ENCODE results near the gene TACR2. TPM values are rescaled to one million over a fixed set of nuclear protein-coding genes. Genes with fewer than 3 reads are reported as not detected.
A peak's percentile ranks its signal among the peaks of the same experiment; 100 is the strongest.

TACR2 gene
- total RNA-seq, 8 experiments from 2014 or later = 0.38 to 1.2 (median 0.56) TPM

DNA sequence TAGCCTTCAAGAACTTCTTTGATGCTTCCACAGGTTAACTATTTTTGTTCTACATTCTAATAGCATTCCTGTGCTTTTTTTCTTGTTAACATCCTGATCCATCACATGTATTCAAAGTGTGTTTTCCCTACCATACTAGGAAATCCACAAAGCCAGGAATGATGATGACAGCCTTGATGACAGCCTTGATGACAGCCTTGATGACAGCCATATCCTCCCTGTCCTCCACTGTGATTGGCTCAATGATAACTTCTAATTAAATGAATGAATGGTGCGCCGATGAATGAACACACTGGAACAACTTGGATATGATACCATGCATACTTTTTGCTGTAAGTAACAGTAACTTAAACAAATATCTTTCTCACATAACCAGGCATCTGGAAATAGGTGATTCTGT lies 8.3 kb upstream of the TACR2 start:
- WGBS, 10 experiments = 50 to 100% (median 92%) methylated on average over 2 of the region's 2 CpGs; no CpG with 5 or more reads in 3 of the 10 experiments
- Histone ChIP-seq H3K27ac (no peak overlapping the region), H3K4me3 (no peak overlapping the region), H3K4me1 (replicated peaks in 1 of 2) (no peaks in the 10 kb centered on the region)
- ATAC-seq (replicated peaks in 6 of 8) = no peak
- in situ Hi-C loops (cut with MboI; ENCODE audit: low pct_unique_long_range_greater_than_20kb in 2 of 9, low sequenced_read_pairs in 9 of 9, unreplicated experiment in 9 of 9) = loop anchor here in 3 of 9 experiments (5.0 to 25.0 kb wide), 3 partner anchors 80 to 212 kb away; partner anchors contain the start of gene FAM241B (in 1 of the 3)

GRCh38 chr10:69422676-69423075 lies 6.0 kb upstream of the TACR2 start:
- H3K4me1 ChIP-seq (replicated peaks in 1 of 2) = no peaks in the 10 kb centered on the region
- no peak overlapping the region for H3K4me3 ChIP-seq
- H3K27ac ChIP-seq = no peak overlapping the region
- no peak for ATAC-seq (replicated peaks in 6 of 8)
- 40 to 80% (median 60%) methylated on average over 1 to 2 of the region's 4 CpGs; no CpG with 5 or more reads in 4 of the 10 experiments for WGBS, 10 experiments
- in situ Hi-C loops (cut with MboI; ENCODE audit: low pct_unique_long_range_greater_than_20kb in 2 of 9, low sequenced_read_pairs in 9 of 9, unreplicated experiment in 9 of 9) = loop anchor here in 5 of 9 experiments (10.0 to 25.0 kb wide), 3 partner anchors 82 to 410 kb away; partner anchors contain the start of gene FAM241B (in 4 of the 5)

GRCh38 chr10:69421611-69422308 lies 5.0 kb upstream of the TACR2 start:
- Histone ChIP-seq H3K27ac (no peak overlapping the region), H3K4me3 (no peak overlapping the region), H3K4me1 (replicated peaks in 1 of 2) (no peaks in the 10 kb centered on the region)
- ATAC-seq (replicated peaks in 6 of 8) = peak in 1 of 8 experiments; percentile 76
- 57 to 89% (median 70%) methylated on average over 1 to 7 of the region's 13 CpGs; no CpG with 5 or more reads in 3 of the 10 experiments for WGBS, 10 experiments
- in situ Hi-C loops (cut with MboI; ENCODE audit: low pct_unique_long_range_greater_than_20kb in 2 of 9, low sequenced_read_pairs in 9 of 9, unreplicated experiment in 9 of 9) = loop anchor here in 5 of 9 experiments (10.0 to 25.0 kb wide), 3 partner anchors 83 to 409 kb away; partner anchors contain the start of gene FAM241B (in 4 of the 5)

DNA sequence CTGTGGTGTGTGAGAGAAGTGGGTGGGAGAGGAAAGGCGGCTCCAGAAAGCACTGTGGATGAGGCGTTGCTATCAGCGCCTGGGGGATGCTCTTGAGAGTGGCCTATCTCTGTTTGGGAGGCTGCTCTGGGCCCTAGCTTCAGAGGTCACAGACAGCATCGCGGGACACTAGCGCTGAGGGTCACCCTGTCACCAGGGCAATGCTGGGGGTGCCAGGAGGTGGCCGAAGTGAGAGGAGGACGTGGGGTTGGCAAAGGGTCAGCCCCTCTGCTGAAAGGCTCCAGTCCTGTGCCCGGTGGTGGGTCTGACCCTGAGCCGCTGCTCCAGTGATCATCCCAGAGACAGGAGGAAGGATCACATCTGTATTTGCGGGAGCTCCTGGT lies 3.0 kb upstream of the TACR2 start:
- Histone ChIP-seq H3K4me3 (no peak overlapping the region), H3K27ac (no peak overlapping the region), H3K4me1 (replicated peaks in 1 of 2) (no peaks in the 10 kb centered on the region)
- ATAC-seq (replicated peaks in 6 of 8) = no peak
- 67 to 100% (median 95%) methylated on average over 1 to 2 of the region's 11 CpGs; no CpG with 5 or more reads in 6 of the 10 experiments for WGBS, 10 experiments
- in situ Hi-C loops (cut with MboI; ENCODE audit: low pct_unique_long_range_greater_than_20kb in 2 of 9, low sequenced_read_pairs in 9 of 9, unreplicated experiment in 9 of 9) = loop anchor here in 6 of 9 experiments (10.0 to 25.0 kb wide), 4 partner anchors 85 to 407 kb away; partner anchors contain the start of gene FAM241B (in 5 of the 6)

DNA sequence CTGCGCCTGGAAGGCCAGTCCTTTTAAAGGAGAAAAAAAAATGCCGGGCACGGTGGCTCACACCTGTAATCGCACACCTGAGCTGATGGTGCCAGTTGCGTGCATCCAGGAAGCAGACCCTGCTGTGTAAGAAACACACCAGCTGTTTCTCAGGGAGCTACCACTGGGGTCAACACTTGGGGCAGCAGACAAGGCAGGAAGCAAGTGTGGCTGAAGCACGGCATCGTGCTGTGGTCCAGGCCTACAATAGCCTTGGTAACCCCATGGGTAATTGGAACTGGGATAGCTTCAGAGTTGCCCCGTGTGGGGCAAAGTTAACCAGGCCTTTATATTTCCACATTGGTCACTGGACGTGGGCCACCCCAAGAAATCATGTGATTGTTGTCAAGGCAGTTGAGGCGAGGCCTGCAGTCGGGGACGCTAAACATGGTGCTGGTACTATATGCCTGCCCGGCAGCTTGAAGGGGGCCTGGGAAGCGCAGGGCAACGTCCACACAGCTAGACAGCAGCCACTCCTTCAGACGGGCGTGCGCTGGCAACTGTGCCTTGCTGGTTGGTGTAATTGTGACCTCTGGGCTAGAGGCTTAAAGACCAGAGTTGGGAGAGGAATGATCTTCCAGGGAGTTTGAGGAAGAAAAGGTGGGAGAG lies 2.5 kb upstream of the TACR2 start:
- in situ Hi-C loops (cut with MboI; ENCODE audit: low pct_unique_long_range_greater_than_20kb in 2 of 9, low sequenced_read_pairs in 9 of 9, unreplicated experiment in 9 of 9) = loop anchor here in 6 of 9 experiments (10.0 to 25.0 kb wide), 4 partner anchors 86 to 407 kb away; partner anchors contain the start of gene FAM241B (in 5 of the 6)
- H3K4me3 ChIP-seq = no peak overlapping the region
- H3K27ac ChIP-seq = no peak overlapping the region
- H3K4me1 ChIP-seq (replicated peaks in 1 of 2) = no peaks in the 10 kb centered on the region
- WGBS, 10 experiments = 81 to 100% (median 93%) methylated on average over 2 to 9 of the region's 18 CpGs; no CpG with 5 or more reads in 2 of the 10 experiments
- no peak for ATAC-seq (replicated peaks in 6 of 8)

DNA sequence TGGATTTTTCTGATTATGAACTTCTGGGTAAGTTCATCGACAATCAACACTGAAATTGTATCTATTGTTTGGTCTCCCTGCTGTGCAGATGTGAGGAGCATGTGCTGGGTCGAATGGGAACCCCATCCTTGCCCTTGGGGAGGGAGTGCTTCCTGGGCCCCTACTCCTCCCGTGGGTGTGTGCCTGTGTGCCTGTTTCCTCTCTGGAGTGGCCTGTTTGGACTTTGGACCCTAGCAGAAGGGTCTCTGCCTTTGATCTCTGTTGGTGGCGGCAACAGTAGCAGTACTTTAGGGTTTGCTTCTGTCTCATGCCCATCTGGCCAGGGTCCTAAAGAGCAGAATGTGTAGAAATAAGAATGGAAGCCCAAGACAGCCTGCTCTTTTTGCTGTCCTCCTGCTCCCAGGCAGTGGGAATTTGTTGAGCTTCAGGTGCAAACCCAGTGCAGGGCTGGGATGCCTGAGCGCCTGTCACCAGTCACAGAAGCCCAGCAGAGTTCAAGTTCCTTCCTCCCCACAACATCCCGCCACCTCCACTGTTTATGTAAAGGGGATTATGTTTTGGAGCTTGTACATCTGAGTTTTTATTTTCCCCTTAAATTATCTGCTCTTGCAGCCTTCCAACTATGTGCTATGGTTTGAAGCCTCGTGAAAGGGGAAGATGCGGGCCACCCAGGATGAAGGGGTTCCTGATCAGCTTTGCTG lies 1.5 kb upstream of the TACR2 start:
- H3K4me1 ChIP-seq (replicated peaks in 1 of 2) = no peaks in the 10 kb centered on the region
- in situ Hi-C loops (cut with MboI; ENCODE audit: low pct_unique_long_range_greater_than_20kb in 2 of 9, low sequenced_read_pairs in 9 of 9, unreplicated experiment in 9 of 9) = loop anchor here in 6 of 9 experiments (10.0 to 25.0 kb wide), 4 partner anchors 87 to 406 kb away; partner anchors contain the start of gene FAM241B (in 5 of the 6)
- ATAC-seq (replicated peaks in 6 of 8) = peak in 1 of 8 experiments; percentile 10
- no peak overlapping the region for H3K4me3 ChIP-seq
- no peak overlapping the region for H3K27ac ChIP-seq
- WGBS, 10 experiments = 0 to 100% (median 63%) methylated on average over 1 to 6 of the region's 8 CpGs; no CpG with 5 or more reads in 3 of the 10 experiments

- in situ Hi-C loops (cut with MboI; ENCODE audit: low pct_unique_long_range_greater_than_20kb in 2 of 9, low sequenced_read_pairs in 9 of 9, unreplicated experiment in 9 of 9) = loop anchor here in 6 of 9 experiments (10.0 to 25.0 kb wide), 4 partner anchors 87 to 405 kb away; partner anchors contain the start of gene FAM241B (in 5 of the 6)
- WGBS, 10 experiments = 40 to 83% (median 75%) methylated on average over 1 to 11 of the region's 11 CpGs; no CpG with 5 or more reads in 2 of the 10 experiments
Measured at GRCh38 chr10:69417542-69417941, 824 bp upstream of the TACR2 start.

DNA sequence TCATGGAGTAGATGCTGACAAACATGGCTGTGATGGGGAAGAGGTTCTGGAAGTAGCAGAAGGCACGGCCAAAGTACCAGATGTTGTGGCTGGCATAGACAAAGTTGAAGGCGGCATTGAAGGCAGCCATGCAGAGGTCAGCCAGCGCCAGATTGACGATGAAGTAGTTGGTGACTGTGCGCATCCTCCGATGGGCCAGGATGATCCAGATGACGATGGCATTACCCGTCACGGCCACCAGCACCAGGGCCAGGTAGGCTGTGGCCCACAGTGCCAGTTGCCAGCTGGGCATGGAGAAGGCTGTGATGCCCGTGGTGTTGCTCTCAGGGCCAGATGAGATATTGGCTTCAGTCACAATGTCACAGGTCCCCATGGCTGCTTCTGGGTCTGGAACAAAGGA lies 767 bp downstream of the TACR2 start:
- H3K4me1 ChIP-seq (replicated peaks in 1 of 2) = peaks cover 0 to 4% of the 10 kb centered on the region in 2 donors
- no peak overlapping the region for H3K4me3 ChIP-seq
- WGBS, 10 experiments = 40 to 90% (median 77%) methylated on average over 1 to 7 of the region's 10 CpGs; no CpG with 5 or more reads in 6 of the 10 experiments
- in situ Hi-C loops (cut with MboI; ENCODE audit: low pct_unique_long_range_greater_than_20kb in 2 of 9, low sequenced_read_pairs in 9 of 9, unreplicated experiment in 9 of 9) = loop anchor here in 6 of 9 experiments (10.0 to 25.0 kb wide), 4 partner anchors 89 to 404 kb away; partner anchors contain the start of gene FAM241B (in 5 of the 6)
- ATAC-seq (replicated peaks in 6 of 8) = no peak
- no peak overlapping the region for H3K27ac ChIP-seq

More at GRCh38 chr10:69417542-69417941, 824 bp upstream of the TACR2 start:
- no peak for ATAC-seq (replicated peaks in 6 of 8)
- Histone ChIP-seq H3K4me1 (replicated peaks in 1 of 2) (peaks cover 0 to 4% of the 10 kb centered on the region in 2 donors), H3K4me3 (no peak overlapping the region), H3K27ac (no peak overlapping the region)

DNA sequence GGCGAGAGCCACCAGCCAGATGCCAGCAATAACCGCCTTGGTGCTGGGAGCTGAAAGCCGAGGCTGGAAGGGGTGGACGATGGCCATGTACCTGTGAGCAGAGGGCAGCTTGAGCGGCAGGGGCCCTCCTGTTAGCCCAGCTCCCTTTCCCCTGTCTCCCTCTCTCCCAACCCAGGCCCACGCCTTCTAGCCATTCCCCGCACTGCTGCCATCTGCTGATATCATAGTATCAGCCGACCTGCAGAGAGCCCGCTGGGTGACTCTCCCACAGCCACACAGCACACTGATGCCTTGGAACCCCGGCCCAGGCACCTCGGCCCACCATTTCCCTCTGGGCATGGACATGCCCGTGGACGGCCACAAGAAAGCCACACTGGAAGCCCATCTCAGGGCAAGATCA lies 1.7 kb downstream of the TACR2 start:
- no peak overlapping the region for H3K27ac ChIP-seq
- in situ Hi-C loops (cut with MboI; ENCODE audit: low pct_unique_long_range_greater_than_20kb in 2 of 9, low sequenced_read_pairs in 9 of 9, unreplicated experiment in 9 of 9) = loop anchor here in 6 of 9 experiments (10.0 to 25.0 kb wide), 4 partner anchors 90 to 403 kb away; partner anchors contain the start of gene FAM241B (in 5 of the 6)
- no peak overlapping the region for H3K4me3 ChIP-seq
- 42 to 100% (median 80%) methylated on average over 1 to 6 of the region's 13 CpGs; no CpG with 5 or more reads in 3 of the 10 experiments for WGBS, 10 experiments
- H3K4me1 ChIP-seq (replicated peaks in 1 of 2) = peaks cover 0 to 4% of the 10 kb centered on the region in 2 donors
- ATAC-seq (replicated peaks in 6 of 8) = no peak

- H3K27ac ChIP-seq = no peak overlapping the region
- peaks cover 1 to 4% of the 10 kb centered on the region in 2 donors for H3K4me1 ChIP-seq (replicated peaks in 1 of 2)
- 20 to 100% (median 81%) methylated on average over 1 to 9 of the region's 20 CpGs; no CpG with 5 or more reads in 1 of the 10 experiments for WGBS, 10 experiments
- ATAC-seq (replicated peaks in 6 of 8) = no peak
- no peak overlapping the region for H3K4me3 ChIP-seq
- in situ Hi-C loops (cut with MboI; ENCODE audit: low pct_unique_long_range_greater_than_20kb in 2 of 9, low sequenced_read_pairs in 9 of 9, unreplicated experiment in 9 of 9) = loop anchor here in 6 of 9 experiments (10.0 to 25.0 kb wide), 4 partner anchors 90 to 402 kb away; partner anchors contain the start of gene FAM241B (in 5 of the 6)
Measured at GRCh38 chr10:69414036-69415018, 2.4 kb downstream of the TACR2 start.

GRCh38 chr10:69413221-69413865 lies 3.4 kb downstream of the TACR2 start:
- Histone ChIP-seq H3K27ac (no peak overlapping the region), H3K4me1 (replicated peaks in 1 of 2) (peaks cover 6 to 7% of the 10 kb centered on the region in 2 donors), H3K4me3 (no peak overlapping the region)
- WGBS, 10 experiments = 0 to 40% (median 9%) methylated on average over 1 to 4 of the region's 13 CpGs; no CpG with 5 or more reads in 5 of the 10 experiments
- in situ Hi-C loops (cut with MboI; ENCODE audit: low pct_unique_long_range_greater_than_20kb in 2 of 9, low sequenced_read_pairs in 9 of 9, unreplicated experiment in 9 of 9) = loop anchor here in 6 of 9 experiments (10.0 to 25.0 kb wide), 4 partner anchors 91 to 401 kb away; partner anchors contain the start of gene FAM241B (in 5 of the 6)
- peak; percentile 40 to 66 (median 52) for ATAC-seq (replicated peaks in 6 of 8)
